ENCODE data around the gene MRPL54.

DNA sequence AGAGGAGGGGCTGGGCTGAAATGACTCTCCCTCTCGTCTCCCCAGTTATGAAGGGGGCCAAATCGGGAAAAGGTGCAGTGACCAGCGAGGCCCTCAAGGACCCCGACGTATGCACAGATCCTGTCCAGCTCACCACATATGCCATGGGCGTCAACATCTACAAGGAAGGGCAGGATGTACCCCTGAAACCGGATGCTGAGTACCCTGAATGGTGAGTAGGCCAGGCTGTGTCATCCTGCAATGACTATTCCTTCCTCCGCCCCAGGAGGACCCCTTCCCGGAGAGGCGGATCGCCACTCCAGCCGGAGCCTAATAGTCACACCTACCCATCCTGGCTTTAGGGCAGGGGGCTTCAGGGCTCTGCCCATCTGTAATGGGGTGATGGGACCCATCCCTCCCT, 2.6 kb downstream of the MRPL54 start:
- TF ChIP-seq, protein P1, sequence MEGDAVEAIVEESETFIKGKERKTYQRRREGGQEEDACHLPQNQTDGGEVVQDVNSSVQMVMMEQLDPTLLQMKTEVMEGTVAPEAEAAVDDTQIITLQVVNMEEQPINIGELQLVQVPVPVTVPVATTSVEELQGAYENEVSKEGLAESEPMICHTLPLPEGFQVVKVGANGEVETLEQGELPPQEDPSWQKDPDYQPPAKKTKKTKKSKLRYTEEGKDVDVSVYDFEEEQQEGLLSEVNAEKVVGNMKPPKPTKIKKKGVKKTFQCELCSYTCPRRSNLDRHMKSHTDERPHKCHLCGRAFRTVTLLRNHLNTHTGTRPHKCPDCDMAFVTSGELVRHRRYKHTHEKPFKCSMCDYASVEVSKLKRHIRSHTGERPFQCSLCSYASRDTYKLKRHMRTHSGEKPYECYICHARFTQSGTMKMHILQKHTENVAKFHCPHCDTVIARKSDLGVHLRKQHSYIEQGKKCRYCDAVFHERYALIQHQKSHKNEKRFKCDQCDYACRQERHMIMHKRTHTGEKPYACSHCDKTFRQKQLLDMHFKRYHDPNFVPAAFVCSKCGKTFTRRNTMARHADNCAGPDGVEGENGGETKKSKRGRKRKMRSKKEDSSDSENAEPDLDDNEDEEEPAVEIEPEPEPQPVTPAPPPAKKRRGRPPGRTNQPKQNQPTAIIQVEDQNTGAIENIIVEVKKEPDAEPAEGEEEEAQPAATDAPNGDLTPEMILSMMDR (IDR thresholded peaks at IDR 0.05), result no peak
- no peak for TF ChIP-seq POLR2A (IDR thresholded peaks at IDR 0.05)
